Mesenchymal stem cell (in vitro differentiated cells and primary cell): ENCODE results near the gene ZEB1.
"Not testable (repeated sequence)": the region's sequence is repeated elsewhere in the genome, so short reads cannot be mapped to it uniquely, and the experiment has no call there.

Experiments
- DNase-seq: peaks from one replicate; pipeline ENCODE4 v3.0.0-alpha.2; 2013
- H2AFZ ChIP-seq: one replicate; pipeline ENCODE4 v1.6.1; 2013; ENCODE audit warnings: low read depth, mild to moderate bottlenecking, control low read depth, inconsistent platforms, low read length, moderate library complexity
- H2AK5ac ChIP-seq: 2 replicates; pipeline ENCODE4 v1.6.1; 2013; ENCODE audit warnings: low read length, moderate library complexity, mild to moderate bottlenecking, inconsistent platforms; ENCODE audit not compliant: severe bottlenecking
- H2BK120ac ChIP-seq: one replicate; pipeline ENCODE4 v1.6.1; 2013; ENCODE audit warnings: low read depth, mild to moderate bottlenecking, inconsistent platforms, low read length, moderate library complexity
- H2BK12ac ChIP-seq, 2 experiments: one replicate each; pipeline ENCODE4 v1.6.1; 2013; ENCODE audit warnings: inconsistent platforms in 2 of 2, low read length in 2 of 2, mild to moderate bottlenecking in 2 of 2, moderate library complexity in 2 of 2, control low read depth in 1 of 2
- H2BK15ac ChIP-seq: one replicate; pipeline ENCODE4 v1.6.1; 2013; ENCODE audit warnings: mild to moderate bottlenecking, low read depth, inconsistent platforms; ENCODE audit not compliant: poor library complexity, severe bottlenecking
- H2BK5ac ChIP-seq: 2 replicates; pipeline ENCODE4 v1.6.1; 2013; ENCODE audit warnings: low read depth, mild to moderate bottlenecking, low read length, control low read depth, inconsistent platforms; ENCODE audit not compliant: poor library complexity, severe bottlenecking
- H3K14ac ChIP-seq, 2 experiments: one replicate each; pipeline ENCODE4 v1.6.1; 2013; ENCODE audit warnings: inconsistent platforms in 2 of 2, low read length in 2 of 2, control low read depth in 1 of 2, mild to moderate bottlenecking in 1 of 2, moderate library complexity in 1 of 2
- H3K18ac ChIP-seq, 2 experiments: one replicate each; pipeline ENCODE4 v1.6.1; 2013; ENCODE audit warnings: inconsistent platforms in 2 of 2, low read length in 2 of 2, control low read depth in 1 of 2, low read depth in 1 of 2, mild to moderate bottlenecking in 1 of 2
- H3K23ac ChIP-seq, 2 experiments: one replicate each; pipeline ENCODE4 v1.6.1; 2013; ENCODE audit warnings: inconsistent platforms in 2 of 2, low read length in 2 of 2, mild to moderate bottlenecking in 2 of 2, moderate library complexity in 2 of 2, control low read depth in 1 of 2
- H3K27ac ChIP-seq: 2 replicates; pipeline ENCODE4 v1.5.1; 2013; ENCODE audit warnings: mild to moderate bottlenecking, moderate library complexity, low read length, control low read depth, inconsistent platforms; ENCODE audit not compliant: poor library complexity, severe bottlenecking
- H3K27me3 ChIP-seq, 2 experiments: 2 replicates each; pipeline versions ENCODE4 v1.6.1 to v1.7.0; 2013; ENCODE audit warnings: low read length in 2 of 2, mild to moderate bottlenecking in 2 of 2, moderate library complexity in 2 of 2, control low read depth in 1 of 2, inconsistent platforms in 1 of 2; ENCODE audit not compliant: control insufficient read depth in 1 of 2, insufficient read depth in 1 of 2
- H3K36me3 ChIP-seq, 2 experiments: 2 replicates each; pipeline versions ENCODE4 v1.6.1 to v1.7.0; 2013; ENCODE audit warnings: low read length in 2 of 2, control low read depth in 1 of 2, inconsistent platforms in 1 of 2, low read depth in 1 of 2, mild to moderate bottlenecking in 1 of 2; ENCODE audit not compliant: insufficient read depth in 2 of 2, control insufficient read depth in 1 of 2
- H3K4ac ChIP-seq, 2 experiments: one replicate each; pipeline ENCODE4 v1.6.1; 2013; ENCODE audit warnings: inconsistent platforms in 2 of 2, low read length in 2 of 2, mild to moderate bottlenecking in 2 of 2, moderate library complexity in 2 of 2, control low read depth in 1 of 2, low read depth in 1 of 2
- H3K4me1 ChIP-seq: 2 replicates; pipeline ENCODE4 v1.6.1; 2013; ENCODE audit warnings: low read depth, low read length, control low read depth; ENCODE audit not compliant: control insufficient read depth, insufficient read depth
- H3K4me2 ChIP-seq: 2 replicates; pipeline ENCODE4 v1.6.1; 2013; ENCODE audit warnings: low read length, mild to moderate bottlenecking, inconsistent platforms; ENCODE audit not compliant: poor library complexity, severe bottlenecking
- H3K4me3 ChIP-seq, 2 experiments: 2 replicates each; pipeline versions ENCODE4 v1.5.1 to v1.7.0; 2013; ENCODE audit warnings: low read length in 2 of 2, mild to moderate bottlenecking in 2 of 2, control low read depth in 1 of 2, low read depth in 1 of 2; ENCODE audit not compliant: insufficient read depth in 1 of 2
- H3K79me1 ChIP-seq: replicated peaks from 2 replicates; pipeline ENCODE4 v1.6.1; 2013; ENCODE audit warnings: mild to moderate bottlenecking, control low read depth, low read length, inconsistent platforms; ENCODE audit not compliant: poor library complexity, severe bottlenecking
- H3K9ac ChIP-seq: 2 replicates; pipeline ENCODE4 v1.7.0; 2013; ENCODE audit warnings: mild to moderate bottlenecking, low read length, moderate library complexity
- H3K9me3 ChIP-seq: 2 replicates; pipeline ENCODE4 v1.7.0; 2013; ENCODE audit warnings: mild to moderate bottlenecking, low read length; ENCODE audit not compliant: control insufficient read depth
- H4K8ac ChIP-seq: one replicate; pipeline ENCODE4 v1.6.1; 2013; ENCODE audit warnings: inconsistent platforms, mild to moderate bottlenecking, low read length, moderate library complexity
- H4K91ac ChIP-seq: one replicate; pipeline ENCODE4 v1.6.1; 2013; ENCODE audit warnings: mild to moderate bottlenecking, low read length, inconsistent platforms
- WGBS: methylation state at CpG from one replicate; pipeline ENCODE4 v1.1.7; 2013; ENCODE audit warnings: mixed read lengths; 5-methylcytosine and 5-hydroxymethylcytosine counted together

Gene ZEB1

DNA sequence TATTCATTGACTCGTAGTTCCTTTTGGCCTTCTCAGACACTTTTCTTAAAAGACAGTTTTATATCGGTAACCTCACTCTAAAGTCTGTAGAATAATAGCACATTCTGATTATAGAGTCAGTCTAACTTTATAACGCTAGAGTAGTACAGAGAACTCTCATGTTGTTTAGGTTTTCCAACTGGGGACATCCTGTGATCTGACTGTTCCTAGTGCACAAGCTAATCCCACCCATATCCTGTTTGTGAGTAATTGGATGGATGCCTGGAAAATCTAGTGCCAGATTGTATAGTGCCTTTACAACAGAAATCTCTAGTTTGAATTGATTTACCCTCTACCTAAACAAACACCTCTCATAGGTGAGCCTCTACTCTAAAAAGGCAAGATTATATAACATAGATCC lies 107.4 kb downstream of the ZEB1 start:
- WGBS, result 0% methylated on average over 1 of the region's 3 CpGs
- H3K4me1 ChIP-seq, result no peaks in the 10 kb centered on the region

DNA sequence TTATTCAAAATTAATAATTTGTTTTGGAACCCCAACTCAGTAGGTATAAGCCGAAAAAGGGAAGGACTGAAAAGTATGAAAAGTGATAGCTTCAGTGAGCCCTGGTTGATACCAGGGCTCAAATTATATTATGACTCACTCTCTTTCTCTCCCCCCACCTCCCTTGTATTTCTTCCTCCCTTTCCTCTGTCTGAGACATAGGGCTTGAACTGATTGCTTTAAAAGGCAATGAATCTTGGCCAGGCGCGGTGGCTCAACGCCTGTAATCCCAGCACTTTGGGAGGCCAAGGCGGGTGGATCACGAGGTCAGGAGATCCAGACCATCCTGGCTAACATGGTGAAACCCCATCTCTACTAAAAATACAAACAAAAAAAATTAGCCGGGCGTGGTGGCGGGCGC lies 108.3 kb downstream of the ZEB1 start:
- not testable (repeated sequence) for H3K4me1 ChIP-seq, H2AK5ac ChIP-seq, H3K9ac ChIP-seq, H4K91ac ChIP-seq, H3K27ac ChIP-seq, H3K14ac ChIP-seq, H2BK120ac ChIP-seq, H2BK12ac ChIP-seq, H3K27me3 ChIP-seq, H4K8ac ChIP-seq, H2BK5ac ChIP-seq, H3K4ac ChIP-seq, H3K23ac ChIP-seq, H2BK15ac ChIP-seq, H3K4me3 ChIP-seq, H2AFZ ChIP-seq, H3K4me2 ChIP-seq, H3K36me3 ChIP-seq, H3K9me3 ChIP-seq, H3K79me1 ChIP-seq, H3K18ac ChIP-seq
- peak; percentile 37 for DNase-seq
- WGBS, result 78% methylated on average over 10 of the region's 10 CpGs

More for the DNA sequence above, 107.4 kb downstream of the ZEB1 start:
- Histone ChIP-seq H3K9me3 (no peaks in the 10 kb centered on the region), H3K27ac (peak overlapping the region; percentile 39), H2AFZ (no peak overlapping the region), H2BK15ac (no peak overlapping the region), H3K23ac (no peak overlapping the region), H3K18ac (no peak overlapping the region), H3K4me2 (no peak overlapping the region), H3K4me3 (no peak overlapping the region), H4K91ac (no peak overlapping the region), H3K4ac (no peak overlapping the region), H2BK12ac (no peak overlapping the region), H4K8ac (no peak overlapping the region), H3K9ac (no peak overlapping the region), H3K14ac (no peak overlapping the region), H2BK5ac (no peak overlapping the region), H2BK120ac (no peak overlapping the region), H3K27me3 (no peaks in the 10 kb centered on the region), H2AK5ac (no peak overlapping the region), H3K79me1 (peaks cover 5% of the 10 kb centered on the region), H3K36me3 (peaks cover 0 to 5% of the 10 kb centered on the region in 2 experiments)
- peak; percentile 88 for DNase-seq

DNA sequence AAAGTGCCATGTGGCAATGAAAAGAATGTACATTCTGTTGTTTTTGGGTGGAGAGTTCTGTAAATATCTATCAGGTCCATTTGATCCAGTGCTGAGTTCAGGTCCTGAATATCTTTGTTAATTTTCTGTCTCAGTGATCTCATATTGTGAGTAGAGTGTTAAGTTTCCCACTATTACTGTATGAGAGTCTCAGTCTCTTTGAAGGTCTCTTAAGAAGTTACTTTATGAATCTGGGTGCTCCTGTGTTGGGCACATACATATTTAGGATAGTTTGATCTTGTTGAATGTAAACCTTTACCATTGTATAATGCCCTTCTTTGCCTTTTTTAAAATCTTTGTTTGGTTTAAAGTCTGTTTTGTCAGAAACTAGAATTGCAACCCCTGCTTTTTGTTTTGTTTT lies 109.5 kb downstream of the ZEB1 start:
- not testable (repeated sequence) for H2AK5ac ChIP-seq, H3K27ac ChIP-seq, H2BK120ac ChIP-seq, H3K36me3 ChIP-seq, H3K4me3 ChIP-seq, H4K8ac ChIP-seq, H3K27me3 ChIP-seq, H3K4me1 ChIP-seq, H2AFZ ChIP-seq, H3K4me2 ChIP-seq, H2BK15ac ChIP-seq, H3K4ac ChIP-seq, H2BK12ac ChIP-seq, H3K23ac ChIP-seq, H3K14ac ChIP-seq, H3K9me3 ChIP-seq, H3K18ac ChIP-seq, H3K79me1 ChIP-seq, H2BK5ac ChIP-seq, H4K91ac ChIP-seq, H3K9ac ChIP-seq, DNase-seq

DNA sequence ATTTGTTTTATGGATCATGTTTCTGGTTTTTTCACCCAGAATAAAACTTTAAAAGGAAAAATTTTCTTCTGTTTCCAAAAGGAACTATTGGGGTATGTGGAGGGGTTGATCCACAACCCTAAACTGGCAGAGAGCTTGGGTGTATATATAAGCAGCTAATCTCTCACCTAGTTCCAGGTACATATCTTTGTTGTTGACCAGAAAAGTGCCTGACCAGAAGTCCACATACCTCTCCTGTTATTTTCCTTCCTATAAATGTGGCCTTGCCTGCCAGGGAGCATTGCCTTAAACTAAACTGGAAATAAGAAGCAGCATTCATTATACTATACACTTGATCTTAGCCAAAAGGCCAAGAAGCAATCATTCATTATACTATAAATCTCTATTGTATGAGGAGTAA lies 112.0 kb downstream of the ZEB1 start:
- H3K18ac ChIP-seq, result no peak overlapping the region
- no peak overlapping the region for H2BK12ac ChIP-seq
- no peak for DNase-seq
- H3K27ac ChIP-seq, result no peak overlapping the region
- no peak overlapping the region for H3K4me3 ChIP-seq
- no peaks in the 10 kb centered on the region for H3K4me1 ChIP-seq
- no peak overlapping the region for H2BK15ac ChIP-seq
- no peak overlapping the region for H3K9ac ChIP-seq
- H2AFZ ChIP-seq, result no peak overlapping the region
- H3K23ac ChIP-seq, result no peak overlapping the region
- H4K8ac ChIP-seq, result no peak overlapping the region
- no peaks in the 10 kb centered on the region for H3K27me3 ChIP-seq
- no peak overlapping the region for H4K91ac ChIP-seq
- peaks cover 0 to 22% of the 10 kb centered on the region in 2 experiments for H3K36me3 ChIP-seq
- no peak overlapping the region for H2BK120ac ChIP-seq
- H3K14ac ChIP-seq, result no peak overlapping the region
- H2BK5ac ChIP-seq, result no peak overlapping the region
- H3K79me1 ChIP-seq, result peaks cover 12% of the 10 kb centered on the region
- H2AK5ac ChIP-seq, result no peak overlapping the region
- no peak overlapping the region for H3K4me2 ChIP-seq
- no peak overlapping the region for H3K4ac ChIP-seq
- H3K9me3 ChIP-seq, result no peaks in the 10 kb centered on the region
